HL-60/S4 treated with phorbol 12-myristate 13-acetate at 8.2 ng/mL for 4 days and 3 days (cell line): ENCODE measurements around the gene CFAP92.

Experiments used
- in situ Hi-C: fragments of 300-500 bp; cut with MboI; formaldehyde crosslinking; loops from 2 replicates; pipeline ENCODE4 v1.15.0; 2022; ENCODE audit warnings: low sequenced_read_pairs

The CFAP92 gene, protein sequence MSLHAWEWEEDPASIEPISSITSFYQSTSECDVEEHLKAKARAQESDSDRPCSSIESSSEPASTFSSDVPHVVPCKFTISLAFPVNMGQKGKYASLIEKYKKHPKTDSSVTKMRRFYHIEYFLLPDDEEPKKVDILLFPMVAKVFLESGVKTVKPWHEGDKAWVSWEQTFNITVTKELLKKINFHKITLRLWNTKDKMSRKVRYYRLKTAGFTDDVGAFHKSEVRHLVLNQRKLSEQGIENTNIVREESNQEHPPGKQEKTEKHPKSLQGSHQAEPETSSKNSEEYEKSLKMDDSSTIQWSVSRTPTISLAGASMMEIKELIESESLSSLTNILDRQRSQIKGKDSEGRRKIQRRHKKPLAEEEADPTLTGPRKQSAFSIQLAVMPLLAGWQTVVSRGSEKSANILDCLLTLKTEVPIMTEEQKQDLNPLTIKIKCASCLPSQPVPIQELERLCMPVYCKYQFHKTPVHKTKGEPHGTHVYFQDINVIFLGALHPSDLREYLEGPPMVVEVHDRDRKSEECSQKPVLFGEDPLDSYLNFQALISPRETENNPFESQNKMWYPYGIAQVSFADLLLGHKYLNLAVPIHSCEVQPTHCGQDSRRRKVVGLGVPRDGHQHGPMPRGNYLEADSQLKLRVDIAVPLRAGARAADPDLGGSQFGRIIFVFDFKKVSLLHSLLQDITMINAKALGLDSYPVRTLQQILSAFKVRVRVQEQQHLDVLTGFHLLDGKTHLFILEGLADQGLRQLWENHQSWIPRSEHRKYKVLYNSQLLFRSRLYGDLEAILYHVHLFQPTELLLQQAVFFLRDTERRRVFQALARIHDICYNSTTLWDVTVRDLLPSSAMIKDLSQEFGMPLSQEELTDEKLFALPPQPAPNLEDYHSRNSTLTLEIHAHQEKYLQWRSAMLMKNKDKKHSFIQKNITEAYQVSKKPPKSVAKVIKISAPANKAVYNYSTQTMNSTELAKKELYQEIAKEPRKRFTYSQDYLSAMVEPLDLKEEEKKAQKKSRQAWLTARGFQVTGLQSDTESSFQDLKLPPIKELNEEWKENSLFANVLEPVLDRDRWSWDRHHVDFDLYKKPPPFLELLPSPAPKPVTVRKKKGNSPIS

DNA sequence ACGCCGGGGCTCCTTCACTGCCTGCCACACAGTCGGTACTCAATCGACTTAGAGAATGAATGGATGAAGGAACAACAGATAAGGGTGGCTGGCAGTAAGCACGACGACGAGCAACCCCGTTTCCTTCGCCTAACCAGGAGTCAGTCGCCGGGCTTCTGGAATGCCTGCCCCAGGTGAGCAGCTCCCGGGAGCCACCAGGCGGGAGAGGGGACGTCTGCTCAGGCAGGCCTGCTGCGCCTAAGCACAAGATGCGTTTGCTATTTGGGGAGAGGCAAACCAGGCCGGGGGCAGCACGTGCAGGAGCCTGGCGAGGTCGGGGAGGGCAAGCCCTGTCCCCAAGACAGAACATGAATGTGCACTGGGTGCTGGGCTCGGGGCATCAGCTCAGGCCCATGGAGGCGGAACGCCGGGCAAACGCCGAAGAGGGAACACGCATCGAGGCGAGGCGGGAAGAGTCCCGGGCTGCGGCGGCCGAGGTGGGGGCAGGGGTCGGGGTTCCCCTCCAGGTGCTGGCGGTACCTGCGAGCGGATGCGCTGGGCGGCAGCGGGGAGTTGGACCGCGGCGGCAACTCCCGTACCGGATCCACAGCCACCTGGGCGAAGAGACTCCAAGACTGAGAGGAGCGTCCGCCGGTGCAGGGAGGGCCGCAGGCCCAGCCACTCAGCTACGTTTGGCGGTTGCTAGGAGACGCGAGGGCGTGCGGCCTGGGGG, at the start of gene CFAP92:
TSS of gene CFAP92 (minus strand) at position 616 of the 712 bp plus-strand sequence. CDS start 772 bp downstream, outside the sequence.
- in situ Hi-C loops = no loop called here

DNA sequence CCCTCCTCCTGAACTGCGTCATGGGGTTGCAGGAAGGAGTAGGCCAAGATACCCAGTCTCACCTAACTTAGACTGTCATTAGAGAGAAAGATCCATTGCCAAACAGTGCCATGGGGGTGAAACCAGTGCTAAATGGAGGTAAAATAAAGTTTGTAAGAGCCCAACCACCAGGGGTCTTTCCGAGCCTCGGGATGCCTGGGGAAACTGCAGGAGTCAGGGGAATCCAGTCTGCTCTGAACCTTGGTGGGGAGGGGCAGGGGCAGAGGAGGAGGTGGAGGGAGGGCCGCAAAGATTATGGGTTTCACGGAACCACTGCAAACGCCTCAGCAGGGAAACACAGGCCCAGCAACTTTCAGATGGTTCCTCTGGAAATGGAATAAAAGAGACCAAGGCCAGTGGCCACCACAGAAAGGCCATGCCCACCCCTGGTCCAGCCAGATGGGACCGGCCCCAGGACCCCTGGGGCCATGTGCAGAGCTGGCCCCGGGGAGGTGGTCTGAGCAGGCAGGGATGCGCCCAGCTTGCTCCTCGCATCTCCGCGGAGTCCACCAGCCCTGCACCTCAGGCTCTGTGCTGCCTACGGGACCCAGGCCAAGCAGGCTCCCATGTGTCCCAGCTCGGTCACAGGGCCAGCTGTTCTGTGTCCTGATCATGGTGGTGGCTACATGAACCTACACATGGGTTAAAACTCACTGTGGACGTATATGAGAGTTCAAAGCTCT, 46.9 kb upstream of the CFAP92 start:
- in situ Hi-C loops = no loop called here

DNA sequence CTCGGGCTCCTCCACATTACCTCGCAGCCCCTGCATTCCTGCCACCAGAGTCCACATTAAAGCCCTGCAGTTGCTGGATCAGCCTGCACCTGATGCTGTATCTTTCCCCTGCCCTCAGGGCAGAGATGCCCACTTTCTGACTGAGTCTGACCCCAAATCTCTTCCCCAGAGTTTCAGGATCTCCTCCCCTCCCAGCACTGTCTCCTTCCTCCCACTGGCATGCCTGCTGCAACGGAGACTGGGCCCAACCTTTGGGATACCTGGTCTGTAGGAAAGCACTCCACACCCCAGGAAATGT, 46.1 kb upstream of the CFAP92 start:
- in situ Hi-C loops = no loop called here

DNA sequence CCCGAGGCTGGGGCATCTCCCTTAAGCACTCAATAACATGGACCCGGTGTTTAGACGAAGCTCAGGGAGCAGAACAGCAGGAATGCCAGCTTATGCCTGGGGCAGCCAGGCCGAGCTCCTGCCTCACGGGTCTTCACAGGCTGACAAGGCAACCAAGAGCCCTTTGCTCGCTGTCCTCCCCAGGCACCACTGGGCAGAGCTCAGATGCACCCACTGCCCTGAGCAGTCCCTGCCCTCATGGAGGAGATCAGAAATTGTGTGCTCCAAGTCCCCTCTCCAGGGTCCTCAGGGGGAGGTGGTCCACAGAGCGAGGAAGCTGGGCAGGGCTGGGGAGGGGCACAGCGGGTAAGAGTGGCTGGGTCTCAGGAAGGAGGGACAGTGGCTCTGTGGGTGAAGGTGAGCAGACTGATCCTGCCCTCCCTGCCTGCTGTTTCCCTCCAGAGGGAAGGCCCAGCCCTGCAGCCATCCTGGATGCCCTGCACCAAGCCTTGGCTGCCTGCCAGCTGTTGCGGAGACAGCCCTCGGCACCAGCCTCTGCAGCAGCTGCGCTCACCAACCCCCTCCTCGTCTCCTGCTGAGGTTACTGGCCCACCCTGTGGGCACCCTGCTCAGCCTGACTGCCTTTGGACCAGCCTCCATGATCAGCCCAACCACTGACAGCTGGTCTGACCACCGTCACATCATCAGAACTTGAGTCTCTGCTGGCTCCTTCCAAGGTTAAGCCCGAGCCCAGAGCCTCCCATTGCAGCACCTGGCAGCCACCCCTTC, 45.6 kb upstream of the CFAP92 start:
- in situ Hi-C loops = no loop called here

DNA sequence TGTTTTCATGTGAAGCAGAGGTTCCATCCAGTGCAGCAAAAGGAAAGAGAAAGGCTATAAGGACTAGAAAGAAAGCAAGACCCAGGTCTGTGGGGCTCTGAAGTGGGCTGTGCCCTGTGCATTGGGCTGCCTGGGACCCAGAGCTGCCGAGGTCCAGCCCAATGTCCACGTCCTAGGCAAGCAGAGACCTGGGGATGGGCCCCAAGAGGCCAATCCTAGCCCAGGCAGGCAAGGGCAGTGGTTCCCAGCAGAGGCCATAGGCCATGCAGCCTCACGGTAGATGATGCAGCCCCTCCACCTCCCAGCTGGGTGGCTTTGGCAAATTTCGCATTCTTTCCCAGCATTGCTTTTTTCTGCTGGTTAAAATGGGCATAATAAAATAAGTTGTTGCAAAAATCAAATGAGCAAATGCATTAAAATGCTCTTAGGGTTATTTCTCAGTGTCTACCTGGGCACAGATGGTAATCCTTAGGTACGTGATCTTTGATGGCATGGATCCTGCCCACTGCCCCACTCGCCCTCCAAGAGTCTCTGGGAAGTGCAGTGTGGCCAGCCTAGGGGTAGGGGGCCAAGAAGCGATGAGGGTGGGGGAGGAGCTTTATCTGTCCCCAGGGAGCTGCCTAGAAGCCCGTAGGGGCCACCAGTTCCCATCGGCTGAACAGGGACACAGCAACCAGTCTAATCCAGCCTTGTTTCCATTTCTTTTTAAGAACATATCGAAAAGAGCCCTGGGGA, 44.4 kb upstream of the CFAP92 start:
- in situ Hi-C loops = no loop called here

DNA sequence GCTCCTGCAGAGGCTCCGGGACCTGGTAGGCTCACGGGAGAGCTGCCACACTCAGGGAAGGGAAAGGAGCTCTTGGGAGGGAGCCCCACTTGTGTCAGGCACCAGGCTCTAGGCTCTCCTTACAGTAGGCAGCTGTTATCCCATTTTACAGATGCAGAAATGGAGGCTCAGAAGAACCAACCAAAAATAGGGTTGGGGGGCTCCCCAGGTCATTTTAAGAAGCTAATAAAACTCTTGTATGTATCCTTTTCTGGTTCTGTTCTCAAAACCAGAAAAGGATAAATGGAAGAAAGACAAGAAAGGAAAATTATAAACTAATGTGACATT, 43.2 kb upstream of the CFAP92 start:
- in situ Hi-C loops = no loop called here

DNA sequence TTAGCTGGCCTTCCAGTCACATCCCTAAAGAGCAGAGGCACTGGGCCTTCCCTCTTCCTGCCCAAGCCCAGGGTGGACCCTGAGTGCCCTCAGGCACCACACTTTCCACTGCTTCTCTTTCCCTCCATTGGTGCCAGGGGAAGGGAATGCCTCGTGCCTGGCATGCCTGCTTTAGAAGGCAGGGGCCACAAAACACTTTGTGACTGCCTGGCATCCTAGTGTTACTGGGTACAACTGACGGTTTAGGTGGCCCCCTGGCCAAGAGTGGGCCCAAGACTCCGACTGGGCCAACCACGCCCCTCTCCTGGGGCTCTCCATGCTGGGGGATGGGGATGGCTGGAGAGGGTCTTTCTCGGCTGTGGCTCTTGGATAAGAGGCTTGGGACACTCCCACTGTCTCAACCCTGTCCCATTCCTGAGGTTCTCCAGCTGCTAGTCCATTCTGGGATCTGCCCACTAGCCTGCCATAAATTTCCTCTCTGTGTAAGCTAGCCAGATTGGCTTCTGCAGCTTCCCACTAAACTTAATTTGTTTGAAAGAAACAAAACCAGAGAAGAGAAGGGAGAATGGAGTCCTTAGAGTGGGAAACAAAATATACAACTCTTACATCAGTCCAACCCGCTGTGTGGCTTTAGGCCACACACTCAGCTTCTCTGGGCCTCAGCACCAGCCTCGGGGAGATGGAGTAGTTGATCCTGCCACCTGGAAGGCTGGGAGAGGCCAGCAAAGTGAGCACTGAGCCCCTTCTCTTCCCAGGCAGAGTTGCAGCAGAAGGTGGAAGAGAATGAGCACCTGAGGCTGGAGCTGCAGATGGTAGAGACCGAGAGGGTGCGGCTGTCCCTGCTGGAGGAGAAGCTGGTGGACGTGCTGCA, 42.6 kb upstream of the CFAP92 start:
- in situ Hi-C loops = no loop called here

DNA sequence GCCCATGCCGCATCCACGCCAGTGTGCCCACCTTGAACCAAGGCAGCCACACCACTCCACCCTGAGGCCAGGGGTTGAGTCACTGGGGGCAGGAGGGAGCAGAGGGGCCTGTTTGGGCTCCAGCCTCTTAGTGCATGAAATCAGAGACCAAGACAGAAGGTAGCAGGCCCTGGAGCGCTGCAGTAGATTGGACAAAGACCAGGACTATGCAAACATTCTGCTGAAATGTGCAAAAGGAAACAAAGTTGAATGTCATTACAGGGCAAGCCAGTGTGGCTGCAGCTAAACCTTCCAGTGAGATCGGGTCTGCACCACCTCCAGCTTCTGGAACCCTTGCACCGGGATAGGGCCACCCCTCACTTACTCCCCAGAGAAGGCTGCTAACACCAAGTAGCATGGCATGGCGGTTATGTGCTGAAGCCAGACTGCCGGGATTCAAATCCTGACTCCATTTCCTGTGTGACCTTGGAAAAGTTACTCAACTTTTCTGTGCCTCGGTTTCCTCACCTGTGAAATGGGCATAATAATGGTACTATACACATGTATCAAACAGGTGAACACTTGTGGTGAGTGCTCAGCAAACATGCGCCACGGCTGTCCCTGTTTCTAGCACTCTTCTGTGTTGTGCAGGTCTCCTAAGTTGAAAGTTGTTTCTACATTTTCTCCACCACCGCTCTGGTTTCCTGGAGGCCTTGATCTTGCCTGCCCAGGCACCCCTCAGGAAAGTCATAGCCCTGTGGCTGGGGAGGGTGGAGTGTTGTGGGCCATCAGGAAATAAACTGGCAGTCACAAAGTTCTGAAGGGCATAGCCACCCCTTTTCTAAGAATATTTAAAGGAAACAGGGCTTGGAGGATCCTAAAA, 41.7 kb upstream of the CFAP92 start:
- in situ Hi-C loops = no loop called here

DNA sequence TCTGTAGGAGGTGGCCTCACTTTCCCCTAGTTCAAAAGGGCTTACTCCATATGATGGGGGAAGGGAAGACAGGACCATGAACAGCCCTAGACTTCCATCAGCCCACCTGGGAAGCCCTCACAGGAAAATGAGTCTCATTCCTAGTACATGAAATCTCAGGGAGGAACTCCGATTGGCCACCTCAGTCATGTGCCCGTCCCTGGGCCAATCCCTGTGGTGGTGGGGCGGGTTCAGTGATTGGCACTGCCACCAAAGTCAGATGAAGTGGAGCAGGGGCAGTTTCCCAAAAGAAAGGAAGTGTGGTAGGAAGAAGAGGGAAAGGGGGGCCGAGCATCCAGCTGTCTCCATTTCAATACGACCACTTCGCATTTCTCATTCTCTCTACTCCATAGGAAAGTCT, 40.8 kb upstream of the CFAP92 start:
- in situ Hi-C loops = no loop called here

DNA sequence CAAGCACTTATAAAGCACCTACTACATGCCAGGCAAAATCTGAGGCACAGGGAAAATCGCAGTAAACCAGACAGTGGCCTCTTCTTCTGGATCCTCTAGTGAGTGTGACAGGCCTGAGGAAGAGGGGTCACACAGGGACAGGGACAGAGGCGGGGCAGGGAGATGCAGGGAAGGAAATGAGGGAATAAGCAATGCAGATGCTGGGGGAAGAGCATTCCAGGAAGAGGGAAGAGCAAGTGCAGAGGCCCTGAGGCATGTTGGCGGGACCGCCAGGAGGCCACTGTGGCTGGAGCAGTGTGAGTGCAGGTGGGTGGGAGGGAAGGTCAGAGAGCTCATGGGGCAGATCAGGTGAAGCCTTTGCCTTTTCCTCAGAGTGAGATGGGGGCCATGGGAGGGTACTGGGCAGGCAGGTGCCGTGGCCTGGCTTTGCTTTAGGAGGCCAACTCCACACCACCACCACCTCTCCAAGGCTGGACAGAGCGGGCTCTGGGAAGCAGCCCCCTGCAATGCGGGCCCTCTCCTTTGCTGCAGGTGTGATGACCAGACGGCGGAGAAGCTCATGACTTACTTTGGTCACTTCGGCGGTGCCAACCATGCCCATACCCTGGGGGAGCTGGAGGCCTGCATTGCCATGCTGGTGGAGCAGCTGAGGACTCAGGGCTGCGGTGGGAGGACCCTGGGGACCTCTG, 39.9 kb upstream of the CFAP92 start:
- in situ Hi-C loops = no loop called here

DNA sequence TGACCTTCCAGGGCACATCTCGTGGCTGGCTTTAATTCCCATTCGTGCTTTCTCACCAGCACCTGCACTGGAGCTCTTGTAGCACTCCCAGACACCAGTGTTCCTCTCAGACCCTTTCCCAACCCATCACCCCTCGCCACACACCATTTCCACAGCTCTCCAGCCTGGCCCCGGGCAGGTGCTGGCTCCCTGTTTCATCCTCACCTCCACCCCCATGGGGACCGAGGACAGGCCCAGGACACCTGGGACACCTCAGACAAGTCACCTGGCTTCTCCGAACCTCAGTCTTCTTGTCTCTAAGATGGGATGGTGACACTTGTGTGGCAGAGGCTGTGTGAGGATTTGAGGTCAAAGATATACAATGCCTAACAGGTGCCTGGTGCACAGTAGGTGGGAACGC, 39.3 kb upstream of the CFAP92 start:
- in situ Hi-C loops = no loop called here

DNA sequence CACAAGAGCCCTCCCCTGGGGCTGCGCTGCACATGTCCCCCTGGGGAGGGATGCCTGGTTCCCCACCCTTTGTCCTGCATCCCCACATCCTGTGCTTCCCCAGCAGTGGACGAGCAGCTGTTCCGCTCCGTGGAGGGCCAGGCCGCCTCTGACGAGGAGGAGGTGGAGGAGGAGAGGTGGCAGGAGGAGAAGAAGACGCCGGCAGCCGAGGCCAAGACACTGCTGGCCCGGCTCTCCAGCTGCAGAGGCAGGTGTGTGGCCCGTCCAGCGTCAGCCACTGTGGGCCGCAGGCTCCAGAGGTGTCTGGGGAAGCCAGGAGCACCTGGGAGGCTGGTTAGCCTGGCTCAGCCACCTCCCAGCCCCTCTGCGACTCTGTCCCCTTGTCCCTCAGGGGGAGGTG, 38.8 kb upstream of the CFAP92 start:
- in situ Hi-C loops = no loop called here

DNA sequence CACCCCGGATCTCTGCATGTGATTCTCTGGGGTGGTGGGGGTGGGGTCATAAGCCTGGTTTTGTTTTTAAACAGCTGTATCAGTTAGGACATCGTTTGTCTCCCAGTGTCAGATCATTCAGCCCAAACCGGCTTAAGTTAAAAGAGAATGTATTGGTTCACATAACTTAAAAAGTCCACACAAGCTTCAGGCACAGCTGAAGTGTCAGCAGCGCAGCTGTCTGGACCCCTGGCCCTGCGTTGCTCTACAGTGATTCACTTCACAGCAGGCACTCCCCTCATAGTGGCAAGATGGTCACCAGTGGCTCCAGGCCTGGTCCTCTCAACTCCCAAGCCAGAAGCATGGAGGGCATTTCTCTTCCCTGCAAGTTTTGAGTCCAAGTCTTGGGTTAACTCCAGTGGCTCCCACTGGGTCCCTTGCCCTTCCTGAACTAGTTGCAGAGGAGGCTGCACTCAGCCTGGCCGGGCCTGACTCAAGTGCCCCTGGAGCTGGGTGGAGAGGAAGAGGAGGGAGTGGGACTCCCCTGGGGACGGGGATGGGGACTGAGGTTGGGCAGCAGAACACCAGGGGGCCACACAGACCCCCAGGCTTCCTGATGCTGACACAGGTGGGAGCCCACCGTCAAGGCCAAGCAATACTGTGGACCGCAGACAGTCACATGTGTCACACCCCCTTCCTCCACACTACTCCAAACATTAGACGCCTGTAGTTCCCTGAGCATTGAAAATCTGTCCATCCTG, 37.8 kb upstream of the CFAP92 start:
- in situ Hi-C loops = no loop called here

DNA sequence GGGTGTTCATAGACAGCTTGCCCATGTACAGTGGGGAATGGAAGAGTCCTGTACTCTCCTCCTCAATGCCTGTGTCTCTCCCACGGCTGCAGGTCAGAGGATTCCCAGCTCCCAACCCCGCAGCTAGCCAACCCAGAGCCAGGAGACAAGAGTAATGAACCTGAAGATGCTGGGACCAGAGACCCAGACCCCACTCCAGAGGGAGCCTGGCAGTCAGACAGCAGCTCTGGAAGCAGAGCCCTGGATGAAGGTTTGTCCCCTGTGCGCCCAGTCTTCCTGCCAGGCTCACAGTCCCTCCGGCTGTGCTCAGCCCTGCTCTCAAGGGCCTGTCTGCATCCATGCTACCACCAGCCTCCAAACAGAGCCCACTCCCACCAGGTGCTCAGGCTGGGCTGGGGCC, 36.7 kb upstream of the CFAP92 start:
- in situ Hi-C loops = no loop called here

DNA sequence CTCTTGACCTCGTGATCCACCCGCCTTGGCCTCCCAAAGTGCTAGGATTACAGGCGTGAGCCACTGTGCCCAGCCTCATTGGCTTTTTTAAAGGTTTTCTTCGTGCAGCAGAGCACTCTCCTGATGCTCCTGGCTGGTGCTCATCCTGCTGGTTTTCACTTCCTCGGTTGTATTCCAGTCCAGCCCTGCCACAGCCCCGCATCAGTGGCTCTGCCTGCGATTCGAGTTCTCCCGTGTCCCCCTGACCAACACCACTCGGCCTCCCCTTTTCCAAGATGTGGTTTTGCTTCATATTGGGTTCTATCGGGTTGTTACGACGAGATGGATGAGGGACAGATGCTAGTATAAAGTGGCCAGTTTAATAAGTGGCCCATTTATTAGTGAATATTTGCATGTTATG, 35.0 kb upstream of the CFAP92 start:
- in situ Hi-C loops = no loop called here

DNA sequence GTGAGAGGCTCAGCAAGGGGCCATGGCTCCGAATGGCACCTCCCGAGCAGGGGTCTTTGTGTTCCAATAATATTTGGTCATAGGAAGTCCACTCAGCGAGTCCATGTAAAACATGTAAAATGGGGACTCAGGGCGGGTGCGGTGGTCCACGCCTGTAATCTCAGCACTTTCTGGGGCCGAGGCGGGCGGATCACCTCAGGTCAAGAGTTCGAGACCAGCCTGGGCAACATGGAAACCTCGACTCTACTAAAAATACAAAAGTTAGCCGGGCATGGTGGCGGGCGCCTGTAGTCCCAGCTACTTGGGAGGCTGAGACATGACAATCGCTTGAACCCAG, 33.6 kb upstream of the CFAP92 start:
- in situ Hi-C loops = no loop called here
